ENCODE measurements around the gene RPL6.
"Not testable (repeated sequence)": the region's sequence is repeated elsewhere in the genome, so short reads cannot be mapped to it uniquely, and the experiment has no call there.

RPL6 gene

DNA sequence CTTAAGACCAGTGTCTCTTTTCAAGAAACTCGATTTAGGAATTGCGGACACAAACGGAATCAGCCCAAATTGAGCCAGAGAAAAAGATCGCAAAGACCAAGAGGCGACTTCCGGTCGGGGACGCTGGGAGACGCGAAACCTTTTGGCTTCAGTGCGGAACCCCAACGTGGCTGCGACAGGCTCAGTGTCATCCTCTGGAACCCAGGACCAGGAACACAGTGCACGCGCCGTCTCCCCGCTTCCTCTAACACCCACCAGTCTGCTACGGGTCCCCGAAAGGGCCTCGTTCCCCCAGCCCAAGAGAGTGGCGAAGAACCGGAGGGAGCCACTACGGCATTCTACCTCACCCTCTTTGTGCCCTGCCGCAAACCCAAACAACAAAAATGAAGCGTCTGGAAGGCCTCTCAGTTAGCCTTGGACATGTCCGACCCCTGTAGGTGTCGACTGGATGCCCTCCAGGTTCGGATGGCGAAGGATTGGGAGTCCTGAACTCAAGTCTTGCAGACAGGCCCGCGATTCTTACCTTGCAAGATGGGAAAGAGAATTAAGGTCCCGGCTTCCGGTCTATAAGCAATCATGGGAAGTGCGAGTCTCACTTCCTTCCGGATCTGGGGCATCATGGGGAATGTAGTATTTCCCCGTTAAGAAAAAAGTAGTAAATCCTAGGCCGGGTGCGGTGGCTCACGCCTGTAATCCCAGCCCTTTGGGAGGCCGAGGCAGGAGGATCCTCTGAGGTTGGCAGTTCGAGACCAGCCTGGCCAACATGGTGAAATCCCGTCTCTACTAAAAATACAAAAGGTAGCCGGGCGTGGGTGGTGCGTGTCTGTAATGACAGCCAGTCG is at the start of gene RPL6:
RPL6 (minus strand) TSS at position 542 of the 842 bp plus-strand sequence. CDS start 949 bp downstream, outside the sequence.
- peak; percentile 86 for DNase-seq (ENCODE audit: low spot score)

DNA sequence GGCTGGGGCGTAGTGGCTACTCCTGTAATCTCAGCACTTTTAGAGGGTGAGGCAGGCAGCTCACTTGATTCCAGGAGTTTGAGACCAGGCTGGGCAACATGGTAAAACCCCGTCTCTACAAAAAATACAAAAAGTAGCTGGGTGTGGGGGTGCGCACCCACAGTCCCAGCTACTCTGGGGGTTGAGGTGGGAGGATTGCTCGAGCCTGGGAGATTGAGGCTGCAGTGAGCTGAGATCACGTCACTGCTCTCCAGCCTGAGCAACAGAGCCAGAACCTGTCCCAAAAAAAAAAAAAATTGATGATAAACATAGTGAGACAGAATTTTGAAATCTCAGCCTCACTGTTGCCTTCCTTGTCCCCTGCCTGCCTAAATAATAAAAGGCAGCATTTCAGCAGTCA is 49.3 kb upstream of the RPL6 start:
- DNase-seq (ENCODE audit: low spot score): no peak

DNA sequence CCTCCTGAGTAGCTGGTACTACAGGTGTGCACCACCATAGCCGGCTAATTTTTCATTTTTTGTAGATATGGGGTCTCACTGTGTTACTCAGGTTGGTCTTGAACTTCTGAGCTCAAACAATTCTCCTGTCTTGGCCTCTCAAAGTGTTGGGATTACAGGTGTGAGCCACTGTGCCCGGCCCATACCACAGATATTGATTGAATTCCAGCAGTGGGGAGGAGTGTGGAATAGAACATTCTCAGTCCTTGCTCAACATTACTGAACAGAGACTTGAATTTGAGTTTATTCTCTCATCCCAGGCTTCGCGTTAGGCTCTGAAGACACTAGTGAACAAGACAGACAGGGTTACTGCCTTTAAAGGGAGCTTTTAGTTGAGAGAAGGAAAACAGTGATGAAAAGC is 48.9 kb upstream of the RPL6 start:
- no peak for DNase-seq (ENCODE audit: low spot score)

DNA sequence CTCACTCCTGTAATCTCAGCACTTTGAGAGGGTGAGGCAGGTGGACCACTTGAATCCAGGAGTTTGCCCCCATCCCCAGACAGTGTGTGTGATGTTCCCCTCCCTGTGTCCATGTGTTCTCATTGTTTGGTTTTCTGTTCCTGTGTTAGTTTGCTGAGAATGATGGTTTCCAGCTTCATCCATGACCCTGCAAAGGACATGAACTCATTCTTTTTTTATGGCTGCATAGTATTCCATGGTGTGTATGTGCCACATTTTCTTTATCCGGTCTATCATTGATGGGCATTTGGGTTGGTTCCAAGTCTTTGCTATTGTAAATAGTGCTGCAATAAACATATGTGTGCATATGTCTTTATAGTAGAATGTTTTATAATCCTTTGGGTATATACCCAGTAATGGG is 47.7 kb upstream of the RPL6 start:
- not testable (repeated sequence) for DNase-seq (ENCODE audit: low spot score)

DNA sequence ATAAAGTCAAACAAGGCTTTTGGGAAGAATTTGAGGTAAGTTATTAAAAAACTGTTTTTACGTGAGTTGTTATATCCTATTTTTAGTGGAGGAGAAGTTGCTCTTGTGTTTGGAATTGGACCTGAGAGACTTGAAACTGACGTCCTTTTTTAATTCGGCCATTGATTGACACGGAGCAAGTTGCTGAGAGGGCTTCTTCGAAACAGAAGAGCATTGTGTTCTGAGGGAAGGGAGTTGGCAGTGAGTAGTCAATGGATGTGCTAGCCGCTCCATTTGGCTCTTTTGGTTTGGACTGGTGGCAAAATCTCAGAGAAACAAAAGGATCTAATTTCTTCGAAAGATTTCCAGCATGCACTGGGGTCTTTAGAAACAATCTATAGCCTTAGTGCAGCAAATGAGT is 46.6 kb upstream of the RPL6 start:
- DNase-seq (ENCODE audit: low spot score): no peak

DNA sequence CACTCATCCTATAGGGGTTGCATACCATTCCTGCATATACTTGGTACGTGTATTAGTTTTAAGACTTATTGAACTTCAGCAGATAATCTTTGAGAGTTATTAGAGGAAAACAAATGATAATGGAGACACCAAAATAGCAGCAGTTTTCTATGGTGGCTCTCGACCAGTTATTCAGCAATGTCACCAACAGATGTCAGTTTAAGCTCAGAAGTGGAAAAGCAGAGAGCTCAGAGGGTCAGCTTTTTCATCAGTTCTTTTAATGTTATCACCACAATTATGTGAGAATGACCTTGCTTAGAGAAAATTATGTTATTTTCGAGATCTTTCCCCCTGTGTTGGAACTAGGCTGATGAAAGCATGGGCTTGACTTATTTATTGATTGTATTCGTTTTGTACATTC is 41.3 kb upstream of the RPL6 start:
- DNase-seq (ENCODE audit: low spot score): no peak

DNA sequence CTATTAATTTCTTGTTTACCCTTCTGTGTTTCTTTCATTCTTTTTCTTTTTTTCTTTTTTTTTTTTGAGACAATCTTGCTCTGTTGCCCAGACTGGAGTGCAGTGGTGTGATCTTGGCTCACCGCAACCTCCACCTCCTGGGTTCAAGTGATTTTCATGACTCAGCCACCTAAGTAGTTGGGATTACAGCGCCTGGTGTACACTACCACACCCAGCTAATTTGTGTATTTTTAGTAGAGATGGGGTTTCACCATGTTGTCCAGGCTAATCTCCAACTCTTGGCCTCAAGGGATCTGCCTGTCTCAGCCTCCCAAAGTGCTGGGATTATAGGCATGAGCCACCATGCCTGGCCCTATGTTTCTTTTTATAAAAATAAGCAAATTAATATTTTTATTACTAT is 38.8 kb upstream of the RPL6 start:
- DNase-seq (ENCODE audit: low spot score): not testable (repeated sequence)

DNA sequence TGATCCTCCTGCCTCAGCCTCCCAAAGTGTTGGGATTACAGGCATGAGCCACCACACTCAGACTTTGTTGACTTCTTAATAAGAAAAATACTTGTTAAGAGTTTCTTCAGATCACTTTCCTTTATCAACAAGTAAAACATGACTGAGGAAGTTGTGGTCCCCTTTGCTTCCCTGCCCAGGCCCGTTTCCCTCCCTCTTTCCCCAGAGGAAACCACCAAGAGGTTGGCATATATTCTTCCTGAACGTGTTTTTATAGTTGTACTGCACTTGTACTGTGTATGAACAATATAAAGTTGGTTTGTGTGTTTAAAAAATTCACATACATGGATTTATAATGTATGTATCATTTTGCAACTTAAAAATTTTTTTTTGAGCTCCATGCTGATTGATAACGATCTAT is 37.7 kb upstream of the RPL6 start:
- no peak for DNase-seq (ENCODE audit: low spot score)

DNA sequence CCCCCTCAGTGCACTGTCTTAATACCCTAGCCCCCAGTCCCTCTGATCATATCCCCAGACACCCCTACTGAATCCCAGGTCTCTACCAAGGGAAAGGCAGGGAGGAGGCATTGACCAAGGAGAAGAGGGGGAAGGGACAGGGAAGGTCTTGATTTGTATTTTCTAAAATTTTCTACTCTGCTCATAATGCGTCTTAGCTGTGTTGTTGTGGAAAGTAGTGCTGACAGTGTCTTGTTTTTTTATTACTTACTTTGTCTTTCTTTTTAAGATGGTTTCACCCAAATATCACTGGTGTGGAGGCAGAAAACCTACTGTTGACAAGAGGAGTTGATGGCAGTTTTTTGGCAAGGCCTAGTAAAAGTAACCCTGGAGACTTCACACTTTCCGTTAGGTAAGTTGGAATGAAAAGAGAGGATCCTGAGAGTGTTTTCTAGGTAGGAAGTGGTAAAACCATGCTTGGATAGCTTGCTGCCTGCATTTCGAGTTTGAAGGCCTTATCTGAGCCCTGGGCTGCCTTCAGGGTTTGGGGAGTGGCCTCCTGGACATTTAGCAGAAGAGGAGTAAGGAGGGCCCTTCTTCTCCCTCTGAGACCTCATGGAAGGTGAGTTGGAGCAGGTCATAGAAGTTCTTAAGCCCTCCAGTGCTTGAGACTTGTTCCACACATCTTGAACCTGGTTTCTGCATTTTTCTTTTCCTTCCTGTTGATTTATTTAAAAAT is 36.8 kb upstream of the RPL6 start:
- no peak for DNase-seq (ENCODE audit: low spot score)

DNA sequence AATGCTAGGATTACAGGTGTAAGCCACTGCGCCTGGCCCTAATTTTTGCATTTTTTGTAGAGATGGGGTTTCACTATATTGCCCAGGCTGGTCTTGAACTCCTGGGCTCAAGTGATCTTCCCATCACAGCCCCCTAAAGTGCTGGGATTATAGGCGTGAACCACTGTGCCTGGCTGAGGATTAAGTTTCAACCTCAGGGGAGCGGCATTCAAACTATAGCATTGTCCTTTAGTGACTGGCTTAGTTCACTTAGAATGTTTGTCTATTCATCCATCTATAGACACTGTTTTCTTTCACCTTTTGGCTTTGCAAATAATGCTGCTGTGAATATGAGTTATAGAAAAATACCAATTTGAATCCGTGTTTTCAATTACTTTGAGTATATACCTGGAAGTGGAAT is 34.5 kb upstream of the RPL6 start:
- no peak for DNase-seq (ENCODE audit: low spot score)

DNA sequence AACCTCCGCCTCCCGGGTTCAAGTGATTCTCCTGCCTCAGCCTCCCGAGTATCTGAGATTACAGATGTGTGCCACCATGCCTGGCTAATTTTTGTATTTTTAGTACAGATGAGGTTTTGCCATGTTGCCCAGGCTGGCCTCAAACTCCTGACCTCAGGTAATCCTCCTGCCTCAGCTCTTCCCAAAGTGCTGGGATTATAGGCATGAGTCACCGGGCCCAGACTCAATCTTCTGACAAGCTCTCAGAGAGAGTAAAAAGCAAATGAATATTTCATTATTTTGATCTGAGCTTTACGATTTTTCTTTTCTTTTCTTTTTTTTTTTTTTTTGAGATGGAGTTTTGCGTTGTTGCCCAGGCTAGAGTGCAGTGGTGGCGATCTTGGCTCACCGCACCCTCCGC is 31.2 kb upstream of the RPL6 start:
- not testable (repeated sequence) for DNase-seq (ENCODE audit: low spot score)

DNA sequence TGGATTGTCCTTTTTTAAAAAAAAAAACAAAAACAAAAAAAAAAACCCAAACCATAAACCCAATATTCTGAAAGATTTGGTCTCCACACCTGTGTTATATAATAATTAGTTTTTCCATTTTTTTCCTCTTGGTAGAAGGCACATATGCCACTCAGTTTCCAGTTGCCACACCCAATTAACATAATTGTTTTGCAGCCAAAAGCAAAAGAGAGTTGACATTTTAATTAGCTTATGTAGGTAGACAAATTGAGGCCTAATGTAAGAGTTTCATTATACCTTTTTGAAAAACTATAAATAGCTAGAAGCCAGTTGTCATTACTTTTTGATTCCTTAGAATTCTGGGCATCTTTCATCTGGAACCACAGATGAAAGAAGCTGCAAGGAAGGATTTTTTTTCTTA is 30.4 kb upstream of the RPL6 start:
- no peak for DNase-seq (ENCODE audit: low spot score)

DNA sequence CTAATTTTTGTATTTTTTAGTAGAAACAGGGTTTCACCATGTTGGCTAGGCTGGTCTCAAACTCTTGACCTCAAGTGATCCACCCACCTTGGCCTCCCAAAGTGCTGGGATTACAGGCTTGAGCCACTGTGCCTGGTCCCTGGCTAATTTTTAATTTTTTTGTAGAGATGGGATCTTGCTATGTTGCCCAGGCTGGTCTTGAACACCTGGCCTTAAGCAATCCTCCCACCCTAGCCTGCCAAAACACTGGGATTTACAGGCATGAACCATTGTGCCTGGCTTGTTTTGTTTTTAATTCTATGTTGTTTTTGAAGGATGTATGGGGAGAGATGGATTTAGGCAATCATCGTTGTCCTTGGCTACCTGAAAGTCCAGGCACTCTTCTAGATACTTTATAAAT is 29.2 kb upstream of the RPL6 start:
- DNase-seq (ENCODE audit: low spot score): not testable (repeated sequence)

DNA sequence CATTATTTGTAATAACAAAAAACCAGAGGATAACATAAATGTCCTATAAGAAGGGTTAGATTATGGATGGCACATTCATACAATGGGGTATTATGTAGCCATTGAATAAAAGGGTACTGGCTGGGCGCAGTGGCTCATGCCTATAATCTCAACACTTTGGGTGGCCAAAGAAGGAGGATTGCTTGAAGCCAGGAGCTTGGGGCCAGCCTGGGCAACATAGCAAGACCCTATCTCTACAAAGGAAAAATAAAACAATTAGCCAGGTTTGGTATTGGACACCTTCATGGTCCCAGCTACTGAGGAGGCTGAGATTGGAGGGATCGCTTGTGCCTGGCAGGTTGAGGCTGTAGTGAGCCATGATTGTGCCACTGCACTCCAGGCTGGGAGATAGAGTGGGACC is 24.1 kb upstream of the RPL6 start:
- no peak for DNase-seq (ENCODE audit: low spot score)

DNA sequence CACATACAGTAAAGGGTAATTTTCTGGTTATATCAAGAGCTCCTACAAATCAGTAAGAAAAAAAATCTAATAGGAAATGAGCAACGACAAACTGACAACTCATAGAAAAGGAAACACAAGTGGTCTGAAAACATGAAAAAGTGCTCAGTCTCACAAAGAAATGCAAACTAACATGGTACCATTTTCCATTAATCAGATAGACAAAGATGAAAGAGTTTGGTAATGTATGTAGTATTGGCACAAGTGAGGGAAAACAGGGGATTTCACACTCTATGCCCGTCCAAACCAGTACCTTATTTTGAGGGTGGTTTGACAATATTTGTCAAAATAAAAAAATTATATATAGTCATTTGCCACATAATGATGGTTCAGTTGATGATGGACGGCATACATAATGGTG is 22.6 kb upstream of the RPL6 start:
- DNase-seq (ENCODE audit: low spot score): no peak

DNA sequence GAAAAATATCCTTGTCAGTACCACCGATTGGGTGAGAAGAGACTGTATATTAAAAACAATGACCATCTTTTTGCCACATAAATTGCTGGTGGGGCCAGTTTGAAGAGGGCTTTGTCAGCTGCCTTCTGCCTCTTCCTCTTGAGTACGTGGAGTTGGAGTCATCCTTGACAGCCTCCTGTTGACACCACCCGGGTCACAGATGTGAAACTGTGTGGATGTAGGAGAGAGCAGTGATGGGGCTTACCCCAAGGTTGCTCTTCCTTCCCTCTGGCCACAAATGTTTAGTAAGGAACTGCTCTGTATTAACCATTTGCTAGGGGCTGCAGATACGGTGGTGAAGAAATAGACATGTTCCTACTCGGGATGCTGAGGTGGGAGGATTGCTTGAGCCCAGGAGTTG is 21.5 kb upstream of the RPL6 start:
- DNase-seq (ENCODE audit: low spot score): no peak

DNA sequence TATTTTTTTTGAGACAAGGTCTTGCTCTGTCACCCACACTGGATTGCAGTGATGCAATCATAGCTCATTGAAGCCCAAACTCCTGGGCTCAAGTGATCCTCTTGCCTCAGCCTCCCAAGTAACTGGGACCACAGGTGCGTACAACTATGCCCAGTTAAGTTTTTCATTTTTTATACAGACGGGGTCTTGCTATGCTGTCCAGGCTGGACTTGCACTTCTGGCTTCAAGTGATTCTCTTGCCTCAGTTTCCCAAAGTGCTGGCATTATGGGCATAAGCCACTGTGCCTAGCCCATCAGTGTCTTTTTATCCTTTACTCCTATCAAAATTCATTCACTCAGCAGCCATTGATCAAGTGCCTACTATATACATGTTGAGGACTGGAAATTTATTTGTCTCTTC is 18.4 kb upstream of the RPL6 start:
- no peak for DNase-seq (ENCODE audit: low spot score)

DNA sequence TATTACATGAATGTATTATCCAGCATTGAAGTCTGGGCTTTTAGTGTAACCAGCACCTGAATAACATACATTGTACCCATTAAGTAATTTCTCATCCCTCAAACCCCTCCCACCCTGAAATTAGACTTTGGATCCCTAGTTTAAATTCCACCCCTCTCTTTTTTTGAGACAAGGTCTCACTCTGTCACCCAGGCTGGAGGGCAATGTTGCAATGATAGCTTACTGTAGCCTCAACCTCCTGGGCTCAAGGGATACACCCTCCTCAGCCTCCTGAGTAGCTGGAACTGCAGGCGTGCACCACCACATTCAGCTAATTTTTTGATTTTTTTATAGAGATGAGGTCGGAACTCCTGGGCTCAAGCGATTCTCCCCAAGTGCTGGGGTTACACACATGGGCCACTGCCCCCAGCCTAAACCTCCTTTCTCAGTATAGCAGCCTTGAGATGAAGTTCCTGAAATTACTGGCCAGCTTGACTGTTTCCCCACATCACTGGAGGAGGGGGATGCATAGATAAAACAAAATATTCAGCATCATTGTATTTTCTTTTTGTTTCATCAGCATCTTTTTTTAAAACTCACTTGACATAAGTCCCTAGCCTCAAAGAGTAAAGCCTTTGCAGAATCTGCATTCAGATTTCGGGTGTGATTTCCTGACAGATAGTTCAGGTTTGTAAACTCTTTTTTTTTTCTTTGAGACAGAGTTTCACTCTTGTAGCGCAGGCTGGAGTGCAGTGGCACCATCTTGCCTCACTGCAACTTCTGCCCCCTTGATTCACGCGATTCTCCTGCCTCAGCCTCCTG is 16.4 kb upstream of the RPL6 start:
- DNase-seq (ENCODE audit: low spot score): no peak

DNA sequence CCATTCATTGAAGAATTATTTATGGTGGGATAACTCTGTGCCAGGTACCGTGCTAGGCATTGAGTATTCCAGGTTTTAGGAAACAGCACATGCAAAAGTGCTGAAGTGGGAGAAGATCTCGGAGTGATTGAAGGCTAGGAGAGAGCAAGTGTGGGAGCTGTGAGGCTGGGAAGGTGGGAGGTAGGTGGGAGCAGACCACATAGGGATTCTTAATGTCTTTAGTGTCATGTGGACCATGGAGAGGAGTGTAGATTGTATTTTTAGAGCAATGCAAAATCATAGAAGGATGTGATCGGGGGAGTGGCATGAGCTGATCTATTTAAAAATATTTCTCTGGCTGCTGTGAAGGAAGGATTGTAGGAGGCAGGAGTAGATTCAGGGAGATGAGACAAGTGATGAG is 14.7 kb upstream of the RPL6 start:
- DNase-seq (ENCODE audit: low spot score): no peak

DNA sequence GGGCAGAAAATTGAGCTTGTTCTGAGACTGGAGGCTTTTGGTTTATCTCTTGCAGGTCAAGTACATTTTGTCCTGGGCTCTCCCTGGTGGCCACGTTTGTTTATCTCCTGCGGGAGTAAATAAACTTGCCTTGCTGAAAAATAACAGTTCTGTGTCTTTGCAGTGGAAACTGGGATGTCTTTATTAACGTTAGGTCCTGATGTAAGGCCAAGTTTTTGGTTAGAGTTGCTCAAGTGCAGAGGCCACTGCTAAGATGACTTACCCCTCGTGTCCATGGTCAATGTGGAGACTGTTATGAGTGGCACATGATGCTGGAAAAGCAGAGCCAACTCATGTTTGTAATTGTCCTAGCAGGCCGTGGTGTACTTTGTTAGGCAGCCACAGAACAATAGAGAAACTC is 13.1 kb upstream of the RPL6 start:
- DNase-seq (ENCODE audit: low spot score): no peak

DNA sequence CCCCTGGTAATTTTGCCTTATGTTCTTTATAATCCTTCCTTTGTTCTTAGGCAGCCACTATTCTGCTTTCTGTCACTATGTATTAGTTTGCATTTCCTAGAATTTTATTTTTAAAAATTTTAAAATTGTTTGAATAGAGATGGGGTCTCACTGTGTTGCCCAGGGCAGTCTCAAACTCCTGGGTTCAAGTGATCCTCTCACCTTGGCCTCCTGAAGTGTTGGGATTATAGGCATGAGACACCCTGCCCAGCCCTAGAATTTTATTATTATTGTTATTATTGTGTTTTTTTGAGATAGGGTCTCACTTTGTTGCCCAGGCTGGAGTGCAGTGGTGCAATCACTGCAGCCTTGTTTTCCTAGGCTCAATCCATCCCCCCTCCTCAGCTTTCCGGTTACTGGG is 12.0 kb upstream of the RPL6 start:
- DNase-seq (ENCODE audit: low spot score): no peak

DNA sequence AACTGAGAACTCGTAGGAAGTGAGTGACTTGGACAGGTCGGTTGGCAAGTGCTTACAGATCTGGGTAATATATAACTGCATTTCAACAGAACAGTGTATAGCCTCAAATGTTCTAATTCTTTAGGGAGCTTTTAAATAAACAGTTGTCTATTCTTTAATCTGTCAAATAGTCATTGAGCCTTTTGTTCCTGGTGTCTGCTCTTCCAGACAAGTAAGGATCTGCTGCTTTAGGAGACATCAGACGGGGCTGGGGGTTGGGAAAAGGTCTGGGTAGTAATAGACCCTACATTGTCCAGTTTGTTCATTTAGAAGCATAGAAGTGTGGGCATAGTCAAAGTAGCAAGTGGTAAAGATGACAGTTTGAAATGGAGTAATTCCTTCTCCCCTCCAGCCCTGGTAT is 11.3 kb upstream of the RPL6 start:
- no peak for DNase-seq (ENCODE audit: low spot score)
